CD4-positive, alpha-beta T cell treated with Interleukin-21 for 1 hour (primary cell): ENCODE results near the gene RASAL2.
"Not testable (repeated sequence)": the region's sequence is repeated elsewhere in the genome, so short reads cannot be mapped to it uniquely, and the experiment has no call there.

Experiments
- DNase-seq: peaks from one replicate; pipeline ENCODE4 v3.0.0-alpha.2; 2020

RASAL2 gene

DNA sequence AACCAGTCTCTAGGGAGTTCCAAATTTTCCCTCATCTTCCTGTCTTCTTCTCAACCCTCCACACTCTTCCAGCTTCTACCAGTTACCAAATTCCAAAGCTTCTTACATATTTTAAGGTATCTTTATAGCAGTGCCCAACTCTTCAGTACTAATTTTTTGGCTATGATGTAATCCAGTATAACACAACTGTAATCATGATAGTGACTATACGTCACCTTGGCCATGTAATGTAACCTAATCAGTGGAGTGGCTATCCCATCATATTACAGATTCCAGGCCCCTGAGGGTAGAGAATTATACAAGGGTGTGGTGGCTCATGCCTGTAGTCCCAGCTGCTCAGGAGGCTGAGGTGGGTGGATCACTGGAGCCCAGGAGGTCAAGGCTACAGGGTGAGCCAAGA lies 259.6 kb downstream of the RASAL2 start:
- no peak for DNase-seq

GRCh38 chr1:178354816-178355215 lies 260.9 kb downstream of the RASAL2 start:
- no peak for DNase-seq

- DNase-seq = no peak
These were observed 262.4 kb downstream of the RASAL2 start for GRCh38 chr1:178356299-178356698.

- DNase-seq = no peak
These were observed 264.6 kb downstream of the RASAL2 start for GRCh38 chr1:178358456-178358855.

DNA sequence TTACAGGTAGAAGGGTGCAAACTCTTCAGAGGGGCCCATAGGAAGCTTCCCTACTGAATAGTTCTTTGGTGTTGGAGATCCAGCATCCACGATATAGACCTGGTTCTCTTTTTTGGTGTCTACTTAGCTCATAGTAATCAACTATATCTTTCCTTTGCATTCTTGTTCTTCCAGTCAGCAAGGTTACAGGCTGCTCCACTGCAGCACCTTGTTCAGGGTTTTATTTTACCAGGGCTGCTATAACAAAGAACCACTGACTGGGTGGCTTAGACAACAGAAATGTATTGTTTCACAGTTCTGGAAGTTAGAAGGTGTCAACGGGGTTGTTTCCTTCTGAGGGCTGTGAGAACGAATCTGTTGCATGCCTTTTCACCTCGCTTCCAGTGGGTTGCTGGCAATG lies 266.5 kb downstream of the RASAL2 start:
- DNase-seq = no peak

GRCh38 chr1:178361847-178362246 lies 267.9 kb downstream of the RASAL2 start:
- DNase-seq = no peak

DNA sequence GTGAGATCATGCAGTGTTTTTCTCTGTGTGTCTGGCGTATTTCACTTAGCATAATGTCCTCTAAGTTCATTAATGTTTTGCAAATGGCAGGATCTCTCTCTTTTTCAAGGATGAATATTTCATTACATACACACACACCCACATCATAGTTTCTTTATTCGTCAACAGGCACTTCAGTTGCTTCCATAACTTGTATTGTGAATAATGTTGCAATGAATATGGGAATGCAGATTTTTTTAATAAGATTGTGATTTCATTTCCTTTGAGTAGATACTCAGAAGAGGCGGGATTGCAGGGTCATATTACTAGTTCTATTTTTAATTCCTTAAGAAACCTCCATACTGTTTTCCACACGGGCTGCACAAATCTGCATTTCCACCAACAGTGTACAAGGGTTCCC lies 268.8 kb downstream of the RASAL2 start:
- DNase-seq = no peak

GRCh38 chr1:178364782-178365181 lies 270.9 kb downstream of the RASAL2 start:
- no peak for DNase-seq

DNA sequence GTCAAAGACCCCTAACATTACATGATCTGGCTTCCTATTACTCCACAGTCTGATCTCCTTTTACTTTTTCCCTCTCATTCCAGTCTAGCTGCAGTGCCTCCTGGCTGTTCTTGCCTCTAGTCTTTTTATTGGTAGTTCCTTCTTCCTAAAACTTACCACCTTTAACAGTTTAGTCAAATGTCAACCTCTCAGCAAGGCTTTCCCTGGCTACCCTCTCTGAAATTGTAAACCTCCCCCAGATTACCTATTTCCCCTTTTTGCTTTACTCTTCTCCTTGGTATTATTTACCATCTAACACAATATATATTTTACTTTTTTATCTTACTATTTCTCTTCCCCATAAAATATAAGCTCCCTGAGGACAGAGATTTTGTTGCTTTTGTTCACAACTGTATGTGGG lies 273.2 kb downstream of the RASAL2 start:
- no peak for DNase-seq

- no peak for DNase-seq
These were observed 274.3 kb downstream of the RASAL2 start for GRCh38 chr1:178368208-178368607.

- DNase-seq = no peak
These were observed 277.3 kb downstream of the RASAL2 start for GRCh38 chr1:178371235-178371634.

DNA sequence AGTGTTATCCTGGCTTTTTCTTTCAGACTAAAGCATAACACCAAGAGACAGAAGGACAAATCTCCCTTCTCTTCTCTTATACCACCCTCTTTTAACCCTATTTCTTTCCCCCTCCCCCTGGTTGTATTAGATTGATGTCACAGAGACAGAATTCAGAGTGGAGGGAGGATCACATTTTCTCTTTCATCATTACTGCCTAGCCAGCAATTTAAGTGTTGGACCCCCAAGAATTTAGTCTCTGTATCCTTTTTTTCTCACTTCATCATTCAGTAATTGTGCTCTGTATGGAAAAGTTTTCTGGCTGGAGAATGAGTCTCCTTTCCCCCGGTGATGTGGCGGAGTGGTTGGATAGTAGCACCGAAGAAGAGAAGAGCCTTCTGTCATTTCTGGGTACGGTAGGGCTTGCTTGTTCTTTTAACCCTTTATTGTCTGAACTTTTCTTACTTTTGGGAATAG lies 278.1 kb downstream of the RASAL2 start:
- no peak for DNase-seq

DNA sequence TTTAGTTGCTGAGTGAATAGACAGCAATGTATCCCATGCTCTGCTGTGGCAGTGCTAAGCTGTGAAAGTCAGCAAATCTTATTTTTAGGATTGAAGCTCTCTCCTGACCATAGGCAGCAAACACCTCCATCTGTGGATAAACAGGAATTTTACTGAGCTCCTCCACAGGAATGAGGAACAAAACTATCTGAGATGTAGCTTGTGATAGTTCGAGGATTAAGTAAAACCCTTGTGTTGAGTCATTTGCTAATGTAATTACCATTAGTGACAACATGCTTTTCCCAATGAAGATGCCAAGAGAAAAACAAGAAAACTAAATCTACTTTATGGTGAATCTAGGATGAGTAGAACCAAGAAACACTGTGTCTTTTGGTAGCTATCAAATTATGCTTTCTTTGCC lies 280.1 kb downstream of the RASAL2 start:
- DNase-seq = no peak

DNA sequence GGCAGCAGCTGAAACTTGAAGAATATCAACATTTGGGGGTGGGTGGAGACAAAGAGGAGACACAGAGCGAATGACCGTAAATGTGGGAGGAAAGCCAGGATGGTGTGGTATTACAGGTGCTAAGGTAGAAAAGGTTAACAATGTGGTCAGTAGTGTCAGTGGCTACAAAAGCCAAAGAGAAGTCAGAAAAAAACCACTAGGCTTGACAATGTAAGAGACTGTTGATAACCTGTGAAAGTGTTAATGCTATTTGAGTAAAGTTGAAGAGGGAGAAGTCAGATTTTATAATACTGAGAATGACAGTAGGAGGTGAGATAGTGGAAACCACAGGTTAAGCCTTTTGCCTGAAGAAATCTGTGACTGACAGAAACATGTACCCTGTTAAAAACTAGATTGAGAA lies 282.1 kb downstream of the RASAL2 start:
- no peak for DNase-seq

DNA sequence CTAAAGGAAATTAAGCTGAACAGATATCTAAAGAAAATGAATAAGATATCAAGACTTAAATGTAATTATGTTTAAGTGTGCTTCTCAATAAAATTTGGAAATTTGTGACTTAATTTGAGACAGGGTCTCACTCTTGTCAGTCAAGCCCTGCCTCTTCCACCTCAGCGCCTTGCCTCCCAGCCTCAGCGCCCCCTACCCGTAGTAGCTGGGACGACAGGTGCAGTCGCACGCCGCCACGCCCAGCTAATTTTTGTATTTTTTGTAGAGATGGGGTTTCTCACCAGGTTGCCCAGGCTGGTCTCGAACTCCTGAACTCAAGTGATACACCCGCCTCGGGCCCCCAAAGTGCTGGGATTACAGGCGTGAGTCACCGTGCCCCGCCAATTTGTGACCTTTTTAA lies 285.9 kb downstream of the RASAL2 start:
- no peak for DNase-seq

DNA sequence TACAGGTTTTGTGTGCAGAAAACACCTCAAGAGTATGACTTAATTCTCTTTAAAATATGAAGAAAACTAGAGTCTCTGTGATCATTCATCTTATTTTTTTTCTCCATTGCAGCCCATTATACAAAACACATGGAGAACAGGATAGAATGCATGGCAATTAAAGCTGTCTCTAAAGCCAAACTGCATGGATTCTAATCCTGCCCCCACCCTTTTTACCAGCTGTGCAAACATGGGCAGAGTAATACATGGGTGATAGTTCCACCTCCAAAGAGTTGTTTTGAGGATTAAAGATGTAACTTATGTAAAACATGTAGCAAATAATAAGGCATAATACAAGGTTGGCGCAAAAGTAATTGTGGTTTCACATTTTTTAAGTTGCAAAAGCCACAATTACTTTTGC lies 288.5 kb downstream of the RASAL2 start:
- DNase-seq = no peak

DNA sequence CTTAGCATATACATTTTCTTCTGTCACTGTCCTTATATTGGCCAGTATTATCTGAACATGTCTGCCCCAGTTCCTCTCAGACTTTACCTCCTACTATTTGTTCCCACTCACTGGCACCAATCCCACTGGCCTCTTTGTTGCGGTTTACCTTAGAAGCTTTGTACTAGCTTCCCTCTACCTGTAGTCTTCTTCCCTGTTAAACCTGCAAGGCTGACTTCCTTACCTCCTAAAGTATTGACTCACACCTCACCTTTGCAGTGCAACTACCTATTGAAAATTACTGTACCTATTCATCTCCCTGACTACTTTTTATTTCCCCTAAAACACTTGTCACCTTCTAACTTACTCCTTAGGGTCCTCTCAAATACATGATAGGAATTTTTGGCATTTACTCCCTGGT lies 291.8 kb downstream of the RASAL2 start:
- no peak for DNase-seq

DNA sequence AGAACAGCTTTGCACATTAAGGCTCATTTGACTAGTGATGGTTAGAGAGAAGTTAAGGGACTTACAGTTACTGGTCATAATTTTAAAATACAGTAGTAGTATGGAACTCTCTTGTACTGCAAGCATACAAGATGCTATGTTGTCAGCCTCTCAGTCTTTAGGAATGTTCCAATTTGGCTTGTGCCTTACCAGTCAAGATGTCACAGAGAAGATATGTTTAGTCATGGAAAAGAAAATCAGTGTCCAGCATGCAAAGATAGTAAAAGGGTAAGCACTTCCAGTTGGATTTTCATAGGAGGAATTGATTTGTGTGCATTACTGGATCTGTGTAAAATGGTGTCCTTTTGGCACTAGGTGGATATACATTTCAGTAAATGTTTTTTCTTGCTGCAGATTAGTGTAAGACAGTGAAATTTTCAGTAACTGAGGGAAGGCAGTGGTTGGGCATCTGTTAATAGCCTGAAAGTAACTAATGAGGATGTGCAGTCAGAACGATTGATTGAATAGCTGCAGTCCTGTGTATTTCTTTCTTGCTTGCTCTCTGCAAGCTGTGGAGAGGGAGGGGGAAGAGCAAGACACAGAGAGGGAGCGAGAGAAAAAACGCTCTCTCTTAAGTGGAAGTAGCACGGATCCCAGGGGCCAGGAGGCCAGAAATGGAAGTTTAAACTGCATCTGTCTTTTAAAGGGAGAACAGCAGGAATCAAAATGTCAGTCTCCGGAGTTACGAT lies 294.7 kb downstream of the RASAL2 start:
- no peak for DNase-seq

- DNase-seq = no peak
These were observed 295.5 kb downstream of the RASAL2 start for GRCh38 chr1:178389441-178389840.

GRCh38 chr1:178390280-178390679 lies 296.4 kb downstream of the RASAL2 start:
- DNase-seq = not testable (repeated sequence)

DNA sequence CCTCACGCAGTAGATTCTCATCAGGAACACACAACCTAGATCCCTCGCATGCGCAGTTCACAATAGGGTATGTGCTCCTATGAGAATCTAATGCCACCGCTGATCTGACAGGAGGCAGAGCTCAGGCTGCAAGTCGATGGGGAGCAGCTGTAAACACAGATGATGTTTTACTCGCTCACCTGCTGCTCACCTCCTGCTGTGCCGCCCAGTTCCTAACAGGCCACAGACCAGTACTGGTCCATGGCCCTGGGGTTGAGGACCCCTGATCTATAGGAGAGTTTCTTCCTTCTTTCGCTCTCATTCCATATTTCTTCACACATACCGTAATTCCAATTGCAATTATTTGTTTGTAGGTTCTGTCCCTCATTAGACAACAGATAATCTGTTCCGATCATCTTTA lies 299.5 kb downstream of the RASAL2 start:
- no peak for DNase-seq

DNA sequence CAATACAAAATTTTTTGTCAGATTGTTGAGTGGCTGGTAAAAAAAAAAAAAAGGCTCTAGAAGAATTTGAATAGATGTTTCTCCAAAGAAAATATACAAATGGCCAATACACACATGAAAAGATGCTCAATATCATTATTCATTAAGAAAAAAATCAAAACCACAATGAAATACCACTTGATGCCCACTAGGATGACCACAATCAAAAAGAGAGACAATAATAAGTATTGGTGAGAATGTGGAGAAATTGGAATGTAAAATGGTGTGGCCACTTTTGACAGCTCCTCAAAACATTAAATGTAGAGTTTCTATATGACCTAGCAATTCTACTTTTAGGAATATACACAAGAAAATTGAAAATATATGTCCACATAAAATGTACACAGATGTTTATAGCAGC lies 302.9 kb downstream of the RASAL2 start:
- no peak for DNase-seq

GRCh38 chr1:178397678-178398077 lies 303.8 kb downstream of the RASAL2 start:
- no peak for DNase-seq

- DNase-seq = no peak
These were observed 305.3 kb downstream of the RASAL2 start for GRCh38 chr1:178399177-178399728.

DNA sequence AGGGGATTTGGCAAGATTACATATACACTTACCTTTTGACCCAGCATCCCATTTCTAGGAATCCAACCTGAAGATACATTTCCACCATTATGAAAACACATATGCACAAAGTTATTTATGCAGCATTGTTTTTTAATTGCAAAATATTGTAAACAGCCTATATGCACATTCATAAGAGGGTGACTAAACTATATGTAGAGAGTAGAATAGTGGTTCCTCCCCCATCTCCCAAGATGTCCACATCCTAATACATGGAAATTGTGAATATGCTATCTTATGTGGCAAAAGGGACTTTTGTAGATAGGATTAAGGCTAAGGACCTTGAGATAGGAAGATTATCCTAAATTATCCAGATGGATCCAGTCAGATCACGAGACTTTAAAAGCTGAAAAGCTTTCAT lies 311.2 kb downstream of the RASAL2 start:
- no peak for DNase-seq
